H9 (cell line): Measurements from ENCODE around the gene ZCCHC7. TPM values are rescaled to one million over a fixed set of nuclear protein-coding genes. Genes with fewer than 3 reads are reported as not detected.

Source experiments
- DNase-seq: peaks from one replicate; pipeline ENCODE4 v3.0.0-alpha.2; 2017
- H2AFZ ChIP-seq: one replicate; pipeline ENCODE4 v1.6.1; 2013; ENCODE audit warnings: mild to moderate bottlenecking, low read length, control low read depth, moderate library complexity
- H2AK5ac ChIP-seq: 2 replicates; pipeline ENCODE4 v1.6.1; 2013; ENCODE audit warnings: low read length, control low read depth, mixed read lengths; ENCODE audit not compliant: insufficient read length
- H2BK120ac ChIP-seq: one replicate; pipeline ENCODE4 v1.6.1; 2013; ENCODE audit warnings: low read depth, mild to moderate bottlenecking, low read length, control low read depth, inconsistent platforms; ENCODE audit not compliant: poor library complexity, severe bottlenecking
- H2BK12ac ChIP-seq: 2 replicates; pipeline ENCODE4 v1.6.1; 2013; ENCODE audit warnings: low read length, control low read depth, mixed read lengths, low read depth; ENCODE audit not compliant: insufficient read length
- H2BK15ac ChIP-seq: 2 replicates; pipeline ENCODE4 v1.6.1; 2013; ENCODE audit warnings: low read depth, low read length, control low read depth
- H2BK20ac ChIP-seq: one replicate; pipeline ENCODE4 v1.6.1; 2013; ENCODE audit warnings: low read depth, mild to moderate bottlenecking, low read length, control low read depth, inconsistent platforms; ENCODE audit not compliant: poor library complexity, severe bottlenecking
- H2BK5ac ChIP-seq: 2 replicates; pipeline ENCODE4 v1.6.1; 2013; ENCODE audit warnings: low read length, control low read depth, mixed read lengths; ENCODE audit not compliant: insufficient read length
- H3K14ac ChIP-seq: 2 replicates; pipeline ENCODE4 v1.6.1; 2013; ENCODE audit warnings: low read length, control low read depth; ENCODE audit not compliant: insufficient read depth
- H3K18ac ChIP-seq: 2 replicates; pipeline ENCODE4 v1.6.1; 2013; ENCODE audit warnings: low read depth, mild to moderate bottlenecking, mixed read lengths, low read length, control low read depth; ENCODE audit not compliant: insufficient read length
- H3K23ac ChIP-seq: 2 replicates; pipeline ENCODE4 v1.6.1; 2013; ENCODE audit warnings: low read length, control low read depth, mixed read lengths, low read depth; ENCODE audit not compliant: insufficient read length
- H3K23me2 ChIP-seq: 2 replicates; pipeline ENCODE4 v1.6.1; 2013; ENCODE audit warnings: low read depth, mild to moderate bottlenecking, mixed read lengths, low read length, control low read depth; ENCODE audit not compliant: insufficient read length, poor library complexity, severe bottlenecking
- H3K27ac ChIP-seq: 2 replicates; pipeline ENCODE4 v1.5.1; 2013; ENCODE audit warnings: low read length, control low read depth, mixed read lengths, low read depth; ENCODE audit not compliant: insufficient read length
- H3K27me3 ChIP-seq: 2 replicates; pipeline ENCODE4 v1.6.1; 2013; ENCODE audit warnings: low read length, control low read depth, inconsistent platforms; ENCODE audit not compliant: insufficient read depth
- H3K4ac ChIP-seq: 2 replicates; pipeline ENCODE4 v1.6.1; 2013; ENCODE audit warnings: low read depth, mild to moderate bottlenecking, control low read depth, inconsistent platforms, low read length, moderate library complexity
- H3K4me1 ChIP-seq: 2 replicates; pipeline ENCODE4 v1.6.1; 2013; ENCODE audit warnings: low read length, control low read depth, inconsistent platforms; ENCODE audit not compliant: insufficient read depth
- H3K4me2 ChIP-seq: 2 replicates; pipeline ENCODE4 v1.6.1; 2013; ENCODE audit warnings: low read length, control low read depth, mixed read lengths; ENCODE audit not compliant: insufficient read length, insufficient read depth
- H3K56ac ChIP-seq: 2 replicates; pipeline ENCODE4 v1.6.1; 2013; ENCODE audit warnings: low read depth, mild to moderate bottlenecking, mixed read lengths, low read length, control low read depth; ENCODE audit not compliant: insufficient read length
- H3K79me1 ChIP-seq: 2 replicates; pipeline ENCODE4 v1.6.1; 2013; ENCODE audit warnings: low read depth, mild to moderate bottlenecking, moderate library complexity, low read length, control low read depth, inconsistent platforms; ENCODE audit not compliant: insufficient read depth, poor library complexity, severe bottlenecking
- H3K79me2 ChIP-seq: 2 replicates; pipeline ENCODE4 v1.6.1; 2013; ENCODE audit warnings: low read length, control low read depth, inconsistent platforms; ENCODE audit not compliant: insufficient read depth
- H3K9ac ChIP-seq: 2 replicates; pipeline ENCODE4 v1.6.1; 2013; ENCODE audit warnings: low read length, control low read depth, mixed read lengths; ENCODE audit not compliant: insufficient read length; ENCODE audit errors: extremely low read depth
- H3K9me3 ChIP-seq: one replicate; pipeline ENCODE4 v1.6.1; 2013; ENCODE audit warnings: low read depth, low read length, inconsistent platforms; ENCODE audit not compliant: control insufficient read depth
- H3T11ph ChIP-seq: one replicate; pipeline ENCODE4 v1.6.1; 2013; ENCODE audit warnings: mild to moderate bottlenecking, low read length, control low read depth, inconsistent platforms
- H4K20me1 ChIP-seq: one replicate; pipeline ENCODE4 v1.6.1; 2013; ENCODE audit not compliant: control insufficient read depth, insufficient read length, insufficient read depth
- H4K5ac ChIP-seq: 2 replicates; pipeline ENCODE4 v1.6.1; 2013; ENCODE audit warnings: low read depth, mild to moderate bottlenecking, mixed read lengths, low read length, control low read depth; ENCODE audit not compliant: insufficient read length
- H4K8ac ChIP-seq: replicated peaks from 2 replicates; pipeline ENCODE4 v1.6.1; 2013; ENCODE audit warnings: low read length, control low read depth, mixed read lengths, low read depth; ENCODE audit not compliant: insufficient read length
- H4K91ac ChIP-seq: 2 replicates; pipeline ENCODE4 v1.6.1; 2013; ENCODE audit warnings: low read depth, mild to moderate bottlenecking, moderate library complexity, mixed read lengths, low read length, control low read depth; ENCODE audit not compliant: insufficient read length
- H3K27ac Mint-ChIP-seq, 3 experiments: 2 replicates in 2 of 3; 3 replicates in 1 of 3; pipeline ENCODE4 v1.8.0; 2020 to 2021; ENCODE audit warnings: mixed read lengths in 3 of 3, mild to moderate bottlenecking in 1 of 3, moderate library complexity in 1 of 3
- H3K27me3 Mint-ChIP-seq: 2 replicates; pipeline ENCODE4 v1.8.0; 2021; ENCODE audit warnings: low read depth, mild to moderate bottlenecking, moderate library complexity, mixed read lengths
- H3K36me3 Mint-ChIP-seq, 3 experiments: 2 replicates in 2 of 3; 3 replicates in 1 of 3; pipeline ENCODE4 v1.8.0; 2020 to 2021; ENCODE audit warnings: low read depth in 3 of 3, mixed read lengths in 3 of 3; ENCODE audit not compliant: insufficient read depth in 1 of 3
- H3K4me1 Mint-ChIP-seq, 2 experiments: 2 replicates each; pipeline ENCODE4 v1.8.0; 2020; ENCODE audit warnings: mixed read lengths in 2 of 2
- H3K4me3 Mint-ChIP-seq, 2 experiments: 2 replicates in 1 of 2; 3 replicates in 1 of 2; pipeline ENCODE4 v1.8.0; 2020 to 2021; ENCODE audit warnings: mild to moderate bottlenecking in 2 of 2, mixed read lengths in 2 of 2, moderate library complexity in 1 of 2
- H3K9me3 Mint-ChIP-seq, 2 experiments: 2 replicates in 1 of 2; 3 replicates in 1 of 2; pipeline ENCODE4 v1.8.0; 2020; ENCODE audit warnings: mild to moderate bottlenecking in 2 of 2, mixed read lengths in 2 of 2, moderate library complexity in 1 of 2
- CTCF ChIP-seq: fragments of 200-600 bp; sonication (generic); conservative IDR thresholded peaks from 3 replicates; pipeline ENCODE4 v1.8.0; 2021; ENCODE audit warnings: antibody characterized with exemption, mild to moderate bottlenecking
- WGBS: extraction: QIAGEN DNeasy Blood & Tissue Kit; methylation state at CpG from one replicate; pipeline ENCODE4 v1.1.7; 2013; ENCODE audit warnings: missing lambda C conversion rate, low lambda C conversion rate, mixed read lengths; ENCODE audit not compliant: insufficient read length; ENCODE audit errors: extremely low coverage; 5-methylcytosine and 5-hydroxymethylcytosine counted together
- total RNA-seq: library from RNA; stranded (reverse); gene quantifications from 2 replicates; pipeline ENCODE4 v1.2.1, GENCODE V29; 2021

ZCCHC7 gene
- total RNA-seq, 1 experiment from 2014 or later, result 20.3 TPM

DNA sequence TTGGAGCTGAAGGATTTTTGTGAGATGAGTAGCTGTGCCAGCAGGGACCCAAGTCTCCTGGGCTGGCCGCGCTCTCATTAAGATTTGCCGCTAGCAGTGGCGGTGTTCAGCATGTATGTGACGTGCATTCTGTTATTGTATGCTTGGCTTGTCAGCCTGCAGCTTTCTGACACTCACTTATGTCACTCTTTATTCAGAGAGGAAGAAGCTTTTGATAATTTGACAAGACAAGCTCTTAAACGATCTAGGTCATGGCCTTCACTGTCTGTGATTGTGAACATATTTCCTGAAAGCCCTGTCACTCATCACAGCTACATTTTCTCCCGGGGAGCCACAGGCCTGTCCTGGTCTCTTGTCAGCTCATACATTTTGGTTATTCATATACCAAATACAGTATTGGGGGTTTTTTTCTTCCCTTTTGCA, 203.9 kb downstream of the ZCCHC7 start:
- no peak overlapping the region for H3K27ac ChIP-seq
- H3K4me3 Mint-ChIP-seq, result no peak overlapping the region
- no peak for DNase-seq
- no peak overlapping the region for H3T11ph ChIP-seq
- no peak overlapping the region for H4K91ac ChIP-seq
- H3K9me3 ChIP-seq, result no peaks in the 10 kb centered on the region
- H3K23ac ChIP-seq, result no peak overlapping the region
- TF ChIP-seq CTCF, result no peak
- H3K23me2 ChIP-seq, result no peaks in the 10 kb centered on the region
- no peak overlapping the region for H2AFZ ChIP-seq
- H3K9me3 Mint-ChIP-seq, result peaks cover 0 to 5% of the 10 kb centered on the region in 2 experiments; a peak in 1 of 5 replicates
- H3K79me1 ChIP-seq, result no peaks in the 10 kb centered on the region
- H2BK15ac ChIP-seq, result no peak overlapping the region
- no peaks in the 10 kb centered on the region for H3K27me3 Mint-ChIP-seq
- H3K4me1 ChIP-seq, result no peaks in the 10 kb centered on the region
- no peak overlapping the region for H4K5ac ChIP-seq
- no peak overlapping the region for H3K4ac ChIP-seq
- H4K8ac ChIP-seq, result no peak overlapping the region
- WGBS, result no CpG with 5 or more reads among the region's 7 CpGs
- no peak overlapping the region for H2BK120ac ChIP-seq
- H3K56ac ChIP-seq, result no peak overlapping the region
- H2BK20ac ChIP-seq, result no peak overlapping the region
- H3K27me3 ChIP-seq, result no peaks in the 10 kb centered on the region
- no peak overlapping the region for H3K18ac ChIP-seq
- H3K27ac Mint-ChIP-seq, result no peak overlapping the region; a peak in 3 of 7 replicates
- H2BK5ac ChIP-seq, result no peak overlapping the region
- H3K4me1 Mint-ChIP-seq, result peaks cover 10 to 12% of the 10 kb centered on the region in 2 experiments
- H3K79me2 ChIP-seq, result no peaks in the 10 kb centered on the region
- peaks cover 0 to 4% (median 4%) of the 10 kb centered on the region in 3 experiments; a peak in 4 of 7 replicates for H3K36me3 Mint-ChIP-seq
- H3K4me2 ChIP-seq, result no peak overlapping the region
- no peak overlapping the region for H2AK5ac ChIP-seq
- H3K9ac ChIP-seq, result no peak overlapping the region
- no peaks in the 10 kb centered on the region for H4K20me1 ChIP-seq
- no peak overlapping the region for H2BK12ac ChIP-seq
- no peak overlapping the region for H3K14ac ChIP-seq
